K562 (cell line): ENCODE measurements around the gene ZNF189. TPM values are rescaled to one million over a fixed set of nuclear protein-coding genes. Genes with fewer than 3 reads are reported as not detected.

Experiments
- ATAC-seq: fragments of 200-7000 bp; cut with Tn5 transposase; 3 replicates; pipeline ENCODE4 v1.9.1; 2020; ENCODE audit warnings: moderate library complexity
- BruUV-seq: library from RNA; stranded (reverse); fragments of 400-500 nt; replicated peaks from 2 replicates; lab custom pipeline; 2021; lab: Mats Ljungman, UMichigan
- CTCF ChIA-PET: fragments of 300-600 bp; formaldehyde crosslinking; extraction: SDS; loops from one replicate; lab custom pipeline; 2021; ENCODE audit warnings: low intra/inter-chr PET ratio; lab: Yijun Ruan, JAX
- POLR2A ChIA-PET: fragments of 300-600, 350-650 bp; sonication (Branson Sonifier 250); formaldehyde crosslinking; extraction: SDS; loops from one replicate; lab custom pipeline; 2021; ENCODE audit warnings: antibody characterized with exemption, inconsistent platforms; lab: Yijun Ruan, JAX
- DNase-seq, 4 experiments: peaks; one replicate each; pipeline versions ENCODE4 v3.0.0 to v3.0.0-alpha.2; 2011 to 2018; ENCODE audit warnings: low spot score in 3 of 4, mixed read lengths in 3 of 4; ENCODE audit errors: extremely low read depth in 1 of 4
- FAIRE-seq: peaks from 2 replicates; lab custom pipeline; 2011; peaks lifted over from hg19 to GRCh38; lab: Jason Lieb, UNC
- H2AFZ ChIP-seq: 2 replicates; pipeline ENCODE4 v1.6.0; 2011; ENCODE audit warnings: low read depth, low read length, control low read depth, inconsistent platforms
- H3K27ac ChIP-seq: fragments of 200-600 bp; 3 replicates; pipeline ENCODE4 v1.8.0; 2011; ENCODE audit warnings: low read depth, mild to moderate bottlenecking, control low read depth, inconsistent platforms, low read length, moderate library complexity, mixed read lengths; ENCODE audit errors: extremely low read depth
- H3K27me3 ChIP-seq, 2 experiments: fragments of 300-600 bp in 1 of 2; 2 replicates in 1 of 2; 3 replicates in 1 of 2; pipeline versions ENCODE4 v1.6.0 to v1.8.0; 2011; ENCODE audit warnings: inconsistent platforms in 2 of 2, low read length in 2 of 2, mild to moderate bottlenecking in 1 of 2, mixed read lengths in 1 of 2, moderate library complexity in 1 of 2; ENCODE audit not compliant: control insufficient read depth in 2 of 2, insufficient read depth in 2 of 2
- H3K36me3 ChIP-seq: fragments of 300-600 bp; 3 replicates; pipeline ENCODE4 v1.8.0; 2011; ENCODE audit warnings: mild to moderate bottlenecking, low read length, inconsistent platforms; ENCODE audit not compliant: control insufficient read depth, insufficient read depth
- H3K4me1 ChIP-seq, 2 experiments: fragments of 200-600 bp in 1 of 2; replicated peaks in 1 of 2; 2 replicates in 1 of 2; 3 replicates in 1 of 2; pipeline versions ENCODE4 v1.5.1 to v1.8.0; 2011; ENCODE audit warnings: inconsistent platforms in 2 of 2, low read length in 2 of 2, mild to moderate bottlenecking in 1 of 2, mixed read lengths in 1 of 2, moderate library complexity in 1 of 2; ENCODE audit not compliant: control insufficient read depth in 2 of 2, insufficient read depth in 2 of 2
- H3K4me2 ChIP-seq: 2 replicates; pipeline ENCODE4 v1.6.1; 2011; ENCODE audit warnings: low read length, control low read depth, inconsistent platforms, mixed read lengths; ENCODE audit not compliant: insufficient read depth
- H3K4me3 ChIP-seq: fragments of 200-600 bp; sonication (generic), shearing (Covaris generic); 2 replicates; pipeline ENCODE4 v1.5.1; 2016; ENCODE audit warnings: control low read depth, inconsistent platforms
- H3K79me2 ChIP-seq: fragments of 200-600 bp; 3 replicates; pipeline ENCODE4 v1.8.0; 2011; ENCODE audit warnings: low read length, inconsistent platforms; ENCODE audit not compliant: control insufficient read depth, insufficient read depth
- H3K9ac ChIP-seq, 2 experiments: 2 replicates each; pipeline versions ENCODE4 v1.6.0 to v1.6.1; 2011; ENCODE audit warnings: low read depth in 2 of 2, low read length in 2 of 2, control low read depth in 1 of 2, inconsistent platforms in 1 of 2, mild to moderate bottlenecking in 1 of 2, mixed read lengths in 1 of 2; ENCODE audit not compliant: insufficient read depth in 1 of 2
- H3K9me1 ChIP-seq: one replicate; pipeline ENCODE4 v1.6.0; 2011; ENCODE audit warnings: inconsistent platforms, mild to moderate bottlenecking, low read length, moderate library complexity; ENCODE audit not compliant: control insufficient read depth, insufficient read depth
- H3K9me3 ChIP-seq: replicated peaks from 2 replicates; pipeline ENCODE4 v1.5.1; 2011; ENCODE audit warnings: low read depth, low read length, inconsistent platforms; ENCODE audit not compliant: control insufficient read depth, insufficient read depth
- H4K20me1 ChIP-seq: replicated peaks from 2 replicates; pipeline ENCODE4 v1.6.1; 2011; ENCODE audit warnings: low read length, inconsistent platforms, mixed read lengths; ENCODE audit not compliant: control insufficient read depth, insufficient read depth
- CHD2 ChIP-seq: IDR thresholded peaks from 2 replicates; pipeline ENCODE4 v1.6.1; 2011; ENCODE audit warnings: low read depth, low read length
- E2F3 ChIP-seq: fragments of 250-450 bp; sonication (Bioruptor Pico); IDR thresholded peaks from 2 replicates; pipeline ENCODE4 v1.4.0; 2020; ENCODE audit warnings: mild to moderate bottlenecking
- HNRNPL ChIP-seq: fragments of 200-400 bp; formaldehyde crosslinking; IDR thresholded peaks from 2 replicates; pipeline ENCODE4 v1.6.1; 2017; ENCODE audit warnings: low read depth, mild to moderate bottlenecking, low read length
- MAFG ChIP-seq: fragments of 450-650 bp; conservative IDR thresholded peaks from 2 replicates; pipeline ENCODE4 v1.6.1; 2016; ENCODE audit warnings: missing genetic modification characterization, missing compliant biosample characterization
- NCOA2 ChIP-seq, 2 experiments: fragments of 450-650 bp; IDR thresholded peaks; 2 replicates each; pipeline ENCODE4 v1.6.1; 2018; ENCODE audit warnings: mild to moderate bottlenecking in 2 of 2, moderate library complexity in 1 of 2; ENCODE audit not compliant: partially characterized antibody in 2 of 2
- SIRT6 ChIP-seq: IDR thresholded peaks from one replicate; pipeline ENCODE4 v1.6.1; 2012; ENCODE audit warnings: low read depth, mild to moderate bottlenecking, control low read depth, inconsistent platforms, low read length, moderate library complexity
- ZZZ3 ChIP-seq: fragments of 450-650 bp; IDR thresholded peaks from 2 replicates; pipeline ENCODE4 v1.6.1; 2016; ENCODE audit warnings: antibody characterized with exemption, mild to moderate bottlenecking, moderate library complexity
- WGBS: fragments of 100-300 bp; shearing (Covaris generic); methylation state at CpG from one replicate; pipeline ENCODE4 v1.1.6; 2016; ENCODE audit warnings: low coverage, mixed read lengths; ENCODE audit not compliant: insufficient coverage; ENCODE audit errors: missing lambda C conversion rate; 5-methylcytosine and 5-hydroxymethylcytosine counted together
- in situ Hi-C: fragments of 300-500 bp; cut with MboI; formaldehyde crosslinking; loops from 4 replicates; pipeline ENCODE4 v1.15.0; 2018; ENCODE audit warnings: inconsistent platforms, mixed read lengths
- intact Hi-C: fragments of 100-400 bp; cut with micrococcal nuclease; formaldehyde crosslinking; loops from 2 replicates; pipeline ENCODE4 v1.14.2; 2022
- polyA plus RNA-seq, 8 experiments: library from polyadenylated mRNA; depleted of rRNA in 4 of 8; stranded (reverse) in 5 of 8; unstranded in 3 of 8; fragments of >200 nt; fragmentation: Nextera tagmentation in 2 of 8; fragmentation: Illumina TruSeq in 1 of 8; extraction: Ambion mirVana in 2 of 8; extraction: Trizol in 1 of 8; gene quantifications; 2 replicates each; pipeline versions ENCODE4 v1.2.1 to v1.2.3, GENCODE V29; 2011 to 2014; ENCODE audit warnings: inconsistent platforms in 1 of 8, missing spikeins in 1 of 8
- total RNA-seq, 7 experiments: library from RNA; depleted of rRNA in 6 of 7; stranded (reverse); fragments of >200 nt in 6 of 7; fragmentation: Illumina TruSeq in 2 of 7; extraction: Trizol in 2 of 7; gene quantifications; 2 replicates each; pipeline versions ENCODE4 v1.2.1 to v1.2.3, GENCODE V29; 2011 to 2021; ENCODE audit warnings: low replicate concordance in 1 of 7
- TF ChIP-seq, protein P1 (sequence below): fragments of 250-450 bp; sonication (Bioruptor Pico); IDR thresholded peaks from 2 replicates; pipeline ENCODE4 v1.4.0; 2020
- TF ChIP-seq, protein P2 (sequence below): sonication (generic); IDR thresholded peaks from 2 replicates; pipeline ENCODE4 v1.6.1; 2016

ZNF189 gene
- total and polyA plus RNA-seq, 9 of the 15 experiments (the other 6 are each of a cell fraction or from before 2014, with no cell fraction given), result 2.4 to 15.3 (median 6.4) TPM

DNA sequence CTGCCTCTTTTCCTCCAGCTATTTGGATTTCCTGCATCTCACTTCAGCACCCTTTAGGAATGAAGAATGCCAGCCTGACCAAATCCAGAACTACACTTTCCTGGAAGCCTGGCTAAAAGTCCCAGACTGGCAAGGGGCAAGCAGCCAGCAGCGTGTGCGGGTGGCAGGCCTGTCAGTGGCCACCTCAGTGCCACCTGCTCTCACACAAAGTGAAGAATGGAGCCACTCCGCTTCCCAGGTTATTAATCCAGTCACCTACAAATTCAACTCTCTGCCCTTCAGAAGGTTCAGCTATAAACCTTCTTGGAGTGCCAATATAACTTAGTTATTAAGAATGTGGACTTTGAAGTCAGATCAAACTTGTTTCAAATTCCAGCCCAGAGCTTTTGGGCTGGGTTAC lies 43.7 kb downstream of the ZNF189 start:
- Histone ChIP-seq H2AFZ (no peak overlapping the region), H3K36me3 (no peaks in the 10 kb centered on the region), H3K4me3 (no peak overlapping the region), H4K20me1 (no peaks in the 10 kb centered on the region), H3K79me2 (no peaks in the 10 kb centered on the region), H3K4me1 (no peaks in the 10 kb centered on the region), H3K27ac (no peak overlapping the region), H3K9me3 (no peaks in the 10 kb centered on the region), H3K4me2 (no peak overlapping the region), H3K27me3 (peaks cover 3 to 8% of the 10 kb centered on the region in 2 experiments; a peak in 2 of 5 replicates), H3K9ac (0 out of 4 replicates have a peak overlapping the region, but pooled peaks of 1 of the 2 experiments have one; percentile 45), H3K9me1 (no peaks in the 10 kb centered on the region)
- intact Hi-C loops, result no loop called here
- BruUV-seq, result no TSS peak
- 2% methylated on average over 3 of the region's 3 CpGs for WGBS
- ChIA-PET CTCF (no interaction called here), POLR2A (interaction anchor here (0.7 to 1.1 kb wide), 2 partner anchors 21 to 867 kb away, joined by 3 read pairs; no protein-coding TSS in a partner anchor)
- ATAC-seq (no peak), FAIRE-seq (no peak), DNase-seq (no peak)
- in situ Hi-C loops, result no loop called here
- TF ChIP-seq ZZZ3 (no peak), HNRNPL (no peak), MAFG (tag) (no peak), NCOA2 (IDR thresholded peaks at IDR 0.05; ENCODE audit: partially characterized antibody in 2 of 2) (no peak), SIRT6 (no peak), E2F3 (CRISPR knock-in tag) (no peak), CHD2 (no peak)
- TF ChIP-seq, protein P1, sequence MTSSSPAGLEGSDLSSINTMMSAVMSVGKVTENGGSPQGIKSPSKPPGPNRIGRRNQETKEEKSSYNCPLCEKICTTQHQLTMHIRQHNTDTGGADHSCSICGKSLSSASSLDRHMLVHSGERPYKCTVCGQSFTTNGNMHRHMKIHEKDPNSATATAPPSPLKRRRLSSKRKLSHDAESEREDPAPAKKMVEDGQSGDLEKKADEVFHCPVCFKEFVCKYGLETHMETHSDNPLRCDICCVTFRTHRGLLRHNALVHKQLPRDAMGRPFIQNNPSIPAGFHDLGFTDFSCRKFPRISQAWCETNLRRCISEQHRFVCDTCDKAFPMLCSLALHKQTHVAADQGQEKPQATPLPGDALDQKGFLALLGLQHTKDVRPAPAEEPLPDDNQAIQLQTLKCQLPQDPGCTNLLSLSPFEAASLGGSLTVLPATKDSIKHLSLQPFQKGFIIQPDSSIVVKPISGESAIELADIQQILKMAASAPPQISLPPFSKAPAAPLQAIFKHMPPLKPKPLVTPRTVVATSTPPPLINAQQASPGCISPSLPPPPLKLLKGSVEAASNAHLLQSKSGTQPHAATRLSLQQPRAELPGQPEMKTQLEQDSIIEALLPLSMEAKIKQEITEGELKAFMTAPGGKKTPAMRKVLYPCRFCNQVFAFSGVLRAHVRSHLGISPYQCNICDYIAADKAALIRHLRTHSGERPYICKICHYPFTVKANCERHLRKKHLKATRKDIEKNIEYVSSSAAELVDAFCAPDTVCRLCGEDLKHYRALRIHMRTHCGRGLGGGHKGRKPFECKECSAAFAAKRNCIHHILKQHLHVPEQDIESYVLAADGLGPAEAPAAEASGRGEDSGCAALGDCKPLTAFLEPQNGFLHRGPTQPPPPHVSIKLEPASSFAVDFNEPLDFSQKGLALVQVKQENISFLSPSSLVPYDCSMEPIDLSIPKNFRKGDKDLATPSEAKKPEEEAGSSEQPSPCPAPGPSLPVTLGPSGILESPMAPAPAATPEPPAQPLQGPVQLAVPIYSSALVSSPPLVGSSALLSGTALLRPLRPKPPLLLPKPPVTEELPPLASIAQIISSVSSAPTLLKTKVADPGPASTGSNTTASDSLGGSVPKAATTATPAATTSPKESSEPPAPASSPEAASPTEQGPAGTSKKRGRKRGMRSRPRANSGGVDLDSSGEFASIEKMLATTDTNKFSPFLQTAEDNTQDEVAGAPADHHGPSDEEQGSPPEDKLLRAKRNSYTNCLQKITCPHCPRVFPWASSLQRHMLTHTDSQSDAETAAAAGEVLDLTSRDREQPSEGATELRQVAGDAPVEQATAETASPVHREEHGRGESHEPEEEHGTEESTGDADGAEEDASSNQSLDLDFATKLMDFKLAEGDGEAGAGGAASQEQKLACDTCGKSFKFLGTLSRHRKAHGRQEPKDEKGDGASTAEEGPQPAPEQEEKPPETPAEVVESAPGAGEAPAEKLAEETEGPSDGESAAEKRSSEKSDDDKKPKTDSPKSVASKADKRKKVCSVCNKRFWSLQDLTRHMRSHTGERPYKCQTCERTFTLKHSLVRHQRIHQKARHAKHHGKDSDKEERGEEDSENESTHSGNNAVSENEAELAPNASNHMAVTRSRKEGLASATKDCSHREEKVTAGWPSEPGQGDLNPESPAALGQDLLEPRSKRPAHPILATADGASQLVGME (CRISPR knock-in tag), result no peak
- TF ChIP-seq, protein P2, sequence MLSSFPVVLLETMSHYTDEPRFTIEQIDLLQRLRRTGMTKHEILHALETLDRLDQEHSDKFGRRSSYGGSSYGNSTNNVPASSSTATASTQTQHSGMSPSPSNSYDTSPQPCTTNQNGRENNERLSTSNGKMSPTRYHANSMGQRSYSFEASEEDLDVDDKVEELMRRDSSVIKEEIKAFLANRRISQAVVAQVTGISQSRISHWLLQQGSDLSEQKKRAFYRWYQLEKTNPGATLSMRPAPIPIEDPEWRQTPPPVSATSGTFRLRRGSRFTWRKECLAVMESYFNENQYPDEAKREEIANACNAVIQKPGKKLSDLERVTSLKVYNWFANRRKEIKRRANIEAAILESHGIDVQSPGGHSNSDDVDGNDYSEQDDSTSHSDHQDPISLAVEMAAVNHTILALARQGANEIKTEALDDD, result no peak
